ENCODE results near the gene PANX2. TPM values are rescaled to one million over a fixed set of nuclear protein-coding genes. Genes with fewer than 3 reads are reported as not detected.

Gene PANX2
- total and polyA plus RNA-seq, 9 of the 15 experiments (the other 6 are each of a cell fraction or from before 2014, with no cell fraction given), result 0.01 to 3.9 (median 0.67) TPM; not detected in 1

- TF ChIP-seq NR0B1 (IDR thresholded peaks at IDR 0.05; ENCODE audit: partially characterized antibody) (no peak), PRMT5 (CRISPR knock-in tag; IDR thresholded peaks at IDR 0.05) (no peak), TRIM28 (IDR thresholded peaks at IDR 0.05) (no peak), CREB5 (CRISPR knock-in tag; IDR thresholded peaks at IDR 0.05) (no peak), RUNX1 (IDR thresholded peaks at IDR 0.05; ENCODE audit: low read depth) (no peak), USF1 (CRISPR knock-in tag; IDR thresholded peaks at IDR 0.05) (no peak), ELF2 (CRISPR knock-in tag; IDR thresholded peaks at IDR 0.05) (no peak), MYNN (IDR thresholded peaks at IDR 0.05) (no peak), MYNN (CRISPR knock-in tag; IDR thresholded peaks at IDR 0.05) (no peak), ESRRB (CRISPR knock-in tag; IDR thresholded peaks at IDR 0.05; ENCODE audit: borderline replicate concordance) (no peak)
Measured at GRCh38 chr22:50175191-50175461, 4.6 kb downstream of the PANX2 start (continued).
